GM18505 (cell line): ENCODE measurements around the gene NR1D1.

ENCODE experiments used
- ATAC-seq: cut with Tn5 transposase; IDR thresholded peaks from one replicate; pipeline ENCODE4 v1.9.1; 2021; ENCODE audit not compliant: unreplicated experiment
- POLR2A ChIP-seq: IDR thresholded peaks from 4 replicates; pipeline ENCODE4 v1.6.1; 2011; ENCODE audit warnings: borderline replicate concordance; ENCODE audit not compliant: insufficient read depth, insufficient read length; ENCODE audit errors: extremely low read depth

NR1D1 gene

GRCh38 chr17:40097931-40098845 is 2.2 kb downstream of the NR1D1 start:
- ATAC-seq, result no peak
- no peak for TF ChIP-seq POLR2A

- no peak for ATAC-seq
- no peak for TF ChIP-seq POLR2A
These were observed 3.3 kb downstream of the NR1D1 start for GRCh38 chr17:40097087-40097486.

GRCh38 chr17:40095944-40096791 is 4.2 kb downstream of the NR1D1 start:
- TF ChIP-seq POLR2A, result peak; percentile 47
- ATAC-seq, result no peak

GRCh38 chr17:40095351-40095943 is 4.9 kb downstream of the NR1D1 start:
- TF ChIP-seq POLR2A, result no peak
- ATAC-seq, result no peak

GRCh38 chr17:40094874-40095273 is 5.5 kb downstream of the NR1D1 start:
- no peak for ATAC-seq
- no peak for TF ChIP-seq POLR2A

- no peak for ATAC-seq
- no peak for TF ChIP-seq POLR2A
These were observed 6.7 kb downstream of the NR1D1 start for GRCh38 chr17:40093580-40094201.

- ATAC-seq, result no peak
- TF ChIP-seq POLR2A, result no peak
These were observed 7.3 kb downstream of the NR1D1 start for GRCh38 chr17:40093005-40093579.

GRCh38 chr17:40092581-40092980 is 7.8 kb downstream of the NR1D1 start:
- ATAC-seq, result no peak
- TF ChIP-seq POLR2A, result no peak

GRCh38 chr17:40091691-40092397 is 8.5 kb downstream of the NR1D1 start:
- ATAC-seq, result no peak
- no peak for TF ChIP-seq POLR2A

GRCh38 chr17:40090237-40091119 is 9.9 kb downstream of the NR1D1 start:
- ATAC-seq, result no peak
- TF ChIP-seq POLR2A, result no peak
